NCI-H146 (cell line): Measurements from ENCODE around the gene DEPP1.

Source experiments
- DNase-seq: peaks from one replicate; lab custom pipeline; 2025; lab: John Stamatoyannopoulos, UW

The DEPP1 gene

GRCh38 chr10:44966816-44967509, 11.6 kb downstream of the DEPP1 start:
- DNase-seq = no peak

- DNase-seq = no peak
Measured at GRCh38 chr10:44966129-44966815, 12.3 kb downstream of the DEPP1 start.

GRCh38 chr10:44965651-44966097, 12.9 kb downstream of the DEPP1 start:
- DNase-seq = no peak

- no peak for DNase-seq
Measured at GRCh38 chr10:44965104-44965503, 13.5 kb downstream of the DEPP1 start.

- no peak for DNase-seq
Measured at GRCh38 chr10:44963772-44964633, 14.6 kb downstream of the DEPP1 start.

GRCh38 chr10:44962870-44963738, 15.5 kb downstream of the DEPP1 start:
- no peak for DNase-seq

GRCh38 chr10:44961931-44962750, 16.5 kb downstream of the DEPP1 start:
- DNase-seq = no peak

- no peak for DNase-seq
Measured at GRCh38 chr10:44961230-44961571, 17.4 kb downstream of the DEPP1 start.

- DNase-seq = no peak
Measured at GRCh38 chr10:44960482-44961229, 18.0 kb downstream of the DEPP1 start.

- peak; percentile 42 for DNase-seq
Measured at GRCh38 chr10:44960088-44960460, 18.5 kb downstream of the DEPP1 start.

GRCh38 chr10:44959247-44960087, 19.1 kb downstream of the DEPP1 start, which contains the start of gene RASSF4:
TSS of gene RASSF4 (plus strand) at chr10:44959802. CDS start at chr10:44970203, 10,401 bp downstream.
- peak; percentile 90 for DNase-seq

GRCh38 chr10:44958898-44959246, 19.7 kb downstream of the DEPP1 start:
- no peak for DNase-seq

GRCh38 chr10:44958196-44958897, 20.3 kb downstream of the DEPP1 start:
- no peak for DNase-seq

- no peak for DNase-seq
Measured at GRCh38 chr10:44956717-44957706, 21.6 kb downstream of the DEPP1 start.

- no peak for DNase-seq
Measured at GRCh38 chr10:44956226-44956625, 22.4 kb downstream of the DEPP1 start.

- DNase-seq = no peak
Measured at GRCh38 chr10:44955413-44956070, 23.1 kb downstream of the DEPP1 start.

- no peak for DNase-seq
Measured at GRCh38 chr10:44954962-44955361, 23.6 kb downstream of the DEPP1 start.
